Thoracic aorta (tissue), 2 donors: ENCODE measurements around the gene IL17B. TPM values are rescaled to one million over a fixed set of nuclear protein-coding genes. Genes with fewer than 3 reads are reported as not detected.
A peak's percentile ranks its signal among the peaks of the same experiment; 100 is the strongest.

Experiments used
- ATAC-seq: fragments of 150-250 bp; one replicate; pipeline ENCODE4 v1.8.0; 2017; ENCODE audit warnings: low read depth; ENCODE audit not compliant: insufficient number of reproducible peaks, low FRiP score
- DNase-seq: peaks from one replicate; pipeline ENCODE4 v3.0.0-alpha.2; 2020; ENCODE audit warnings: low spot score
- H3K27ac ChIP-seq, 2 donors: fragments of 200-600 bp; sonication (generic); 1 replicate in 1 of 2; 2 replicates in 1 of 2; pipeline ENCODE4 v1.5.1; 2016; ENCODE audit warnings: mild to moderate bottlenecking in 2 of 2, moderate library complexity in 2 of 2
- H3K27me3 ChIP-seq: fragments of 200-600 bp; sonication (generic); replicated peaks from 2 replicates; pipeline ENCODE4 v1.6.0; 2016; ENCODE audit warnings: mild to moderate bottlenecking; ENCODE audit not compliant: insufficient read depth
- H3K36me3 ChIP-seq: fragments of 200-600 bp; sonication (generic); one replicate; pipeline ENCODE4 v1.5.1; 2016
- H3K4me1 ChIP-seq, 2 donors: fragments of 200-600 bp; sonication (generic); 1 replicate in 1 of 2; 2 replicates in 1 of 2; pipeline versions ENCODE4 v1.5.1 to v1.6.0; 2016; ENCODE audit warnings: low read depth in 2 of 2, mild to moderate bottlenecking in 1 of 2; ENCODE audit not compliant: control insufficient read depth in 1 of 2
- H3K4me3 ChIP-seq: fragments of 200-600 bp; sonication (generic); 2 replicates; pipeline ENCODE4 v1.5.1; 2016; ENCODE audit warnings: mild to moderate bottlenecking
- H3K9me3 ChIP-seq: fragments of 200-600 bp; sonication (generic); 2 replicates; pipeline ENCODE4 v1.5.1; 2016
- CTCF ChIP-seq: fragments of 200-600 bp; sonication (generic); IDR thresholded peaks from one replicate; pipeline ENCODE4 v1.5.1; 2019; ENCODE audit warnings: antibody characterized with exemption
- total RNA-seq, 2 donors: library from RNA; depleted of rRNA; stranded (reverse); fragments of >200 nt; gene quantifications; one replicate each; pipeline versions ENCODE4 v1.1.0 to v1.2.3, GENCODE V29; 2016

Gene IL17B
- total RNA-seq, 2 donors from 2014 or later = 1.9 to 7.1 TPM

DNA sequence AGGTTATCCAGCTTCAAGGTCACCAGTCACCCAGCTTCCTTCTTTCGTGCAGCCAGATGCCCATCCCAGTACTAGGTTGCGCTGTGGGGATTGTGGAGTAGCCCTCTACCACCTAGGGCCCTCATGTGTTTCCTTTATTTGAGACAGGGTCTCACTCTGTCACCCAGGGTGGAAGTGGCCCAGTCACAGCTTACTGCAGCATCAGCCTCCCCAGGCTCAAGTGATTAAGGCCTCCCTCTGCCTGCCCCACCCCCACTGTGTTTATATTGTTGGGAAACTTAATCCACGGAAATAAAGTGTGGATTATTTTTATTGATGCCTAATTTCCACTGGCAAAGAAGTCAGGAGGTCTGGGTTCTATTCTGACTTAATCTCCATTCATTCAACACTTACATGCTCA lies 4.3 kb downstream of the IL17B start:
- Histone ChIP-seq H3K9me3 (no peaks in the 10 kb centered on the region), H3K4me1 (peaks cover 21 to 63% of the 10 kb centered on the region in 2 donors), H3K4me3 (no peak overlapping the region), H3K27ac (peak overlapping the region; percentile 23 to 94), H3K27me3 (no peaks in the 10 kb centered on the region), H3K36me3 (no peaks in the 10 kb centered on the region)
- no peak for DNase-seq
- no peak for ATAC-seq
- TF ChIP-seq CTCF = no peak

DNA sequence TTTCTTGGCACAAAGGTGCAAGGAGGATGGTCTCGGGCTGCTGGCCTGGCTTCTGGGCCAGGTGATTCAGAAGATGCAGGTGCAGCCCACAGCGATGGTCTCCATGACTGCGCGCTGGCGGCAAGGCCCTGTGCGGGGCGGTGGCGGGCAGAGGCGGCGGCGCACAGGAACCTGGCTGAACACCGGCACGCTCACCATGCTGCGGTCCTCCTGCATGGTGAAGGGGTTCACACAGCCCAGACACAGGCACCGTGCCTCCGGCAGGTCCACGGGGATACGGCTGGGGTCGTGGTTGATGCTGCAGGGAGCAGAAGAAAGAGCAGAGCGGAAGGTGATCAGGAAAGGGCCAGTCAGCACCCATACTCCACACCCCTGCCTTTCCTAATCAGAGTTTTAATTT lies 4.8 kb downstream of the IL17B start:
- ATAC-seq (no peak), DNase-seq (no peak)
- Histone ChIP-seq H3K9me3 (no peaks in the 10 kb centered on the region), H3K27ac (peak overlapping the region; percentile 81 to 94), H3K36me3 (no peaks in the 10 kb centered on the region), H3K4me3 (no peak overlapping the region), H3K4me1 (peaks cover 21 to 63% of the 10 kb centered on the region in 2 donors), H3K27me3 (no peaks in the 10 kb centered on the region)
- no peak for TF ChIP-seq CTCF

DNA sequence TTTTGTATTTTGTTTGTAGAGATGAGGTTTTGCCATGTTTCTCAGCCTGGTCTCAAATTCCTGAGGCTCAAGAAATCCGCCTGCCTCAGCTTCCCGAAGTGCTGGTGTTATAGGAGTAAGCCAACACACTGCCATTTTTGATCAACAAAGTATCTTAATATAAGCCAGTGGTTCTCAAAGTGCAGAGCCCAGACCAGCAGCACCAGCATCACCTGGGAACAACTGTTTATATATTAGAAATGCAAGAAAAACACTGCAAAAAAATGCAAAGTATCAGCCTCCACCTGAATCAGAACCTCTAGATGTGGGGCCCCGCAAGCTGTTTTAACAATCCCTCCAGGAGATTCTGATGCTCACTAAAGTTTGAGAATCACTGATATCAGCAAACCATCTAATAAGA lies 6.2 kb downstream of the IL17B start:
- H3K27me3 ChIP-seq = no peaks in the 10 kb centered on the region
- H3K27ac ChIP-seq = peak overlapping the region; percentile 81 to 94
- H3K9me3 ChIP-seq = no peaks in the 10 kb centered on the region
- H3K4me1 ChIP-seq = peaks cover 21 to 62% of the 10 kb centered on the region in 2 donors
- H3K4me3 ChIP-seq = no peak overlapping the region
- no peak for DNase-seq
- H3K36me3 ChIP-seq = no peaks in the 10 kb centered on the region
- no peak for TF ChIP-seq CTCF
- ATAC-seq = no peak

DNA sequence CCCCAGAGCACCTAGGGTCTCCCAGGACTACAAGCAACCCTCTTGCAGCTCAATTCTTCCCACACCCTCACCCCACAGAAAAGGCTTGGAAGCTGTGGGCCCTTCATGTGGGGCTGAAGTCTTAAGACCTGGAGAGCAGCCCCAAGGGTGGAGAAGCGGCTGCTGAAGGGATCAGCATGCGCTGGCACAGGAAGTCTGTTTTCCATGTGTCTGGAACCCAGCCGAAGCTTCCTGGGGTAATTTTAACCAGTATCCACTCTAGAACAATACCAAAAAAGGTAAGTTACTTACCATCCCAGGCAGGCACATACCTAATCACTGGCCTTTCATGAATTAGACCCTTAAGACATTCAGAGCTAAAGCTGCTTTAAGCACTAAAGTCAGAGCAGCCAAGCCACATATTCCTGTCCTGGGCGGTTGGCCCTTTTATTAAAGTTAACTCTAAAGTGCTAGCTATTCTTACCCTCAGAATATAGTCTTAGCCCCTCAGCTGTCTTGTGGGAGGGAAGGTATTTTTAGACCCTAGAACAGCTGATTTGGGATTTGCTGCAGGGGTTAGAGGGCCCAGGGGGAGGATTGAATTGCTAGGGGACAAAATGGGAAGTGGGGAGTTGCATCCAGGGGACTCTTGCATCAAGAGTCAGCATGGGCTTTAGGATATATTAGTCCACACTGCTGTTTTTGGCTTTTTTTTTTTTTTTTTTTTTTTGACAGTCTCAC lies 6.9 kb downstream of the IL17B start:
- Histone ChIP-seq H3K27me3 (no peaks in the 10 kb centered on the region), H3K4me3 (peak overlapping the region; percentile 10), H3K27ac (peak overlapping the region; percentile 81 to 94), H3K36me3 (no peaks in the 10 kb centered on the region), H3K9me3 (no peaks in the 10 kb centered on the region), H3K4me1 (peaks cover 24 to 68% of the 10 kb centered on the region in 2 donors)
- ATAC-seq (no peak), DNase-seq (no peak)
- TF ChIP-seq CTCF = no peak

DNA sequence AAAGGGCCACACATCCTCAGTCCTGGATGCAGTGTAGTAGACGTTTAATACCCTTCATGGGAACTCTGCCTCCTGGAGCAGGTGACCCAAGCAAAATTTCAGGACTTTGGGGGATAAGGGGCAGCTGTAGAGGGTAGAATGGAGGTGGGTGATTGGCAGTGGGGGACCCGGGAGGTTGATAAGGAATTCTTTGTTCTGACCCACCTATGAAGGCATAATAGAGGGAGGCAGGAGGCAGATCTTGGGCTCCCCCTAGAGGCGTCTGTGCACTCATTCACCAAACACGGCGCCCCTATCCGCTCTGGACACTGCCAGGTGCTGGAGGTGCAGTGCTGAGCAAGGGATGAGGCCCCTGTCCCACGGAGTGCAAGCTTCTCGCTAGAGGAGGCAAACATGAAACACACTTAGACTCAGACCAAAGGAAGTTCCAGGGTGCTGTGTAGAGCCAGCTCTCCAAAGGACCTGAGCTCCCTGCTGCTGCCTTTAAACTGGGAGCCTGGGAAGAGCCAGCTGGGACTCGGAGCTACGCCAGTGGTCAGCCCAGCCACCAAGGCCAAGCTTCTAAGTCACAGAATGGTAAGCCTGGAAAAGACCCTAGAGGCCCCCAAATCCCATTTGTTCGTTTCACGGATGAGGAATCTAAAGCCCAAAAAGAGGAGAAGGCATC lies 7.7 kb downstream of the IL17B start:
- no peaks in the 10 kb centered on the region for H3K27me3 ChIP-seq
- peak overlapping the region; percentile 3 for H3K4me3 ChIP-seq
- peaks cover 24 to 72% of the 10 kb centered on the region in 2 donors for H3K4me1 ChIP-seq
- DNase-seq (no peak), ATAC-seq (no peak)
- TF ChIP-seq CTCF = peak; percentile 53
- peak overlapping the region; percentile 81 to 94 for H3K27ac ChIP-seq
- H3K9me3 ChIP-seq = no peaks in the 10 kb centered on the region
- H3K36me3 ChIP-seq = no peaks in the 10 kb centered on the region
